ACC112 (cell line): ENCODE data around the gene CRYGN.

Experiments
- H2AFZ ChIP-seq: fragments of 200-600 bp; sonication (generic); one replicate; pipeline ENCODE4 v1.6.0; 2017; ENCODE audit warnings: antibody characterized with exemption, low read length; ENCODE audit not compliant: unreplicated experiment
- H3K27ac ChIP-seq: fragments of 200-600 bp; sonication (generic); 2 replicates; pipeline ENCODE4 v1.5.1; 2014; ENCODE audit warnings: low read depth, mild to moderate bottlenecking, antibody characterized with exemption, low read length, moderate library complexity
- H3K27me3 ChIP-seq: fragments of 200-600 bp; sonication (generic); 2 replicates; pipeline ENCODE4 v1.6.1; 2014; ENCODE audit warnings: mild to moderate bottlenecking, antibody characterized with exemption, low read length, moderate library complexity, mixed read lengths; ENCODE audit not compliant: insufficient read depth
- H3K36me3 ChIP-seq: fragments of 200-600 bp; sonication (generic); 2 replicates; pipeline ENCODE4 v1.6.1; 2016; ENCODE audit warnings: mild to moderate bottlenecking, antibody characterized with exemption, low read length, moderate library complexity, mixed read lengths; ENCODE audit not compliant: insufficient read depth
- H3K4me1 ChIP-seq: fragments of 200-600 bp; sonication (generic); one replicate; pipeline ENCODE4 v1.6.1; 2016; ENCODE audit warnings: low read length, mixed read lengths; ENCODE audit not compliant: insufficient read depth, unreplicated experiment, control insufficient read depth
- H3K4me3 ChIP-seq: fragments of 200-600 bp; sonication (generic); 2 replicates; pipeline ENCODE4 v1.5.1; 2014; ENCODE audit warnings: mild to moderate bottlenecking, low read depth, low read length
- H3K79me2 ChIP-seq: fragments of 200-600 bp; sonication (generic); one replicate; pipeline ENCODE4 v1.6.0; 2016; ENCODE audit warnings: low read length; ENCODE audit not compliant: control insufficient read depth, unreplicated experiment, insufficient read depth

CRYGN gene

GRCh38 chr7:151459726-151460473 lies 20.0 kb upstream of the CRYGN start:
- peaks cover 8% of the 10 kb centered on the region; the same call in 1 of the 2 replicates for H3K36me3 ChIP-seq
- H2AFZ ChIP-seq, result no peak overlapping the region
- peaks cover 18% of the 10 kb centered on the region for H3K4me1 ChIP-seq
- H3K27me3 ChIP-seq, result no peaks in the 10 kb centered on the region
- H3K27ac ChIP-seq, result peak overlapping the region; percentile 54
- H3K4me3 ChIP-seq, result peak overlapping the region; percentile 55
- no peaks in the 10 kb centered on the region for H3K79me2 ChIP-seq

GRCh38 chr7:151457534-151457933 lies 17.6 kb upstream of the CRYGN start:
- Histone ChIP-seq H3K4me3 (no peak overlapping the region), H3K36me3 (no peaks in the 10 kb centered on the region), H3K27me3 (no peaks in the 10 kb centered on the region), H3K4me1 (peaks cover 18% of the 10 kb centered on the region), H3K79me2 (no peaks in the 10 kb centered on the region), H3K27ac (no peak overlapping the region), H2AFZ (no peak overlapping the region)

DNA sequence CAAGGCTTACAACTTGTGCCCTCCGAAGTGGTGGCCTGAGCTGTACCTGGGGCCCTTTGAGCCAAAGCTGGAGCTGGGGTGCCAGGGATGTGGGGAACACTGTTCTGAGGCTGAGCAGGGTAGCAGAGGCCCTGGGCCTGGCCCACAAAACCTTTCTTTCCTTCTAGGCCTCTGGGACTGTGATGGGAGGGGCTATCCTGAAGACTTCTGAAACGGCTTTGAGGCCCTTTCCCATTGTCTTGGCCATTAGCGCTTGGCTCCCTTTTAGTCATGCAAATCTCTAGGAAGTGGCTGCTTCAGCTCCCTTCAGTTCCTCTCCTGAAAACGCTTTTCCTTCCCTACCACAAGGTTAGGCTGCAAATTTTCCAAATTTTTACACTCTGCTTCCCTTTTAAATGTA lies 16.8 kb upstream of the CRYGN start:
- H3K27me3 ChIP-seq, result no peaks in the 10 kb centered on the region
- H3K4me3 ChIP-seq, result no peak overlapping the region

DNA sequence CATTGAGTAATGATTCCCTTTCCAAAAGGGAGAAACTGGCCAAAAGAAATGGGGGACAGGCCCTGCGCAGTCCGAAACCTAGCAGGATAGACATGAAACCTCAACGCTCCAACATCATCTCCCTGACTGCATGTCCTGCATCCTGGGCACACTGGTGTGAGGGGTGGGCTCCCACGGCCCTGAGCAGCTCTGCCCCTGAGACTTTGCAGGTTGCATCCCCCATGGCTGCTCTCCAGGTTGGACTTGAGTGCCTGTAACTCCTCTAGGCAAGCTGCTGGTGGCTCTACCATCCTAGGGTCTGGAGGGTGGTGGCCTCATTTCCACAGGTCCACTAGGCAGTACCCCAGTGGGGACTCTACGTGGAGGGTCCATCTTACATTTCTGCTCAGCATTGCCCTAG lies 16.3 kb upstream of the CRYGN start:
- H3K79me2 ChIP-seq, result no peaks in the 10 kb centered on the region
- H3K4me1 ChIP-seq, result peaks cover 18% of the 10 kb centered on the region
- H3K27ac ChIP-seq, result no peak overlapping the region
- no peak overlapping the region for H2AFZ ChIP-seq
- no peak overlapping the region for H3K4me3 ChIP-seq
- no peaks in the 10 kb centered on the region for H3K27me3 ChIP-seq
- no peaks in the 10 kb centered on the region for H3K36me3 ChIP-seq

More for the DNA sequence above, 16.8 kb upstream of the CRYGN start:
- Histone ChIP-seq H3K4me1 (peaks cover 18% of the 10 kb centered on the region), H3K79me2 (no peaks in the 10 kb centered on the region), H3K27ac (no peak overlapping the region), H3K36me3 (no peaks in the 10 kb centered on the region), H2AFZ (no peak overlapping the region)

DNA sequence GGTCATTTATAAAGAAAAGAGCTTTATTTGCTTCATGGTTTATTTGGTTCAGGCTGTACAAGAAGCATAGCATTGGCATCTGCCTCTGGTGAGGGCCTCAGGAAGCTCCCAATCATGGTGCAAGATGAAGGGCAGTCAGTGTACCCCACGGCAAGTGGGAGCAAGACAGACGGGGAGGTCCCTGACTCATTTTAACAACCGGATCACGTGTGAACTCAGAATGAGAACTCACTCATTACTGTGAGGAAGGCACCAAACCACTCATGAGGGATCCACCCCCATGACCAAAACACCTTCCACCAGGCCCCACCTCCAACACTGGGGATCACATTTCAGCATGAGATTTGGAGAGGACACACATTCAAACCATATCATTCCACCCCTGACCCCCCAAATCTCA lies 15.7 kb upstream of the CRYGN start:
- H3K79me2 ChIP-seq, result no peaks in the 10 kb centered on the region

GRCh38 chr7:151454932-151455530 lies 15.1 kb upstream of the CRYGN start:
- H3K79me2 ChIP-seq, result no peaks in the 10 kb centered on the region
- no peaks in the 10 kb centered on the region for H3K27me3 ChIP-seq
- H3K4me3 ChIP-seq, result no peak overlapping the region
- H3K4me1 ChIP-seq, result peaks cover 9% of the 10 kb centered on the region
- H3K36me3 ChIP-seq, result no peaks in the 10 kb centered on the region
- H2AFZ ChIP-seq, result no peak overlapping the region
- H3K27ac ChIP-seq, result no peak overlapping the region

More for the DNA sequence above, 15.7 kb upstream of the CRYGN start:
- H2AFZ ChIP-seq, result no peak overlapping the region
- peaks cover 16% of the 10 kb centered on the region for H3K4me1 ChIP-seq
- no peaks in the 10 kb centered on the region for H3K36me3 ChIP-seq
- H3K4me3 ChIP-seq, result no peak overlapping the region
- no peaks in the 10 kb centered on the region for H3K27me3 ChIP-seq
- H3K27ac ChIP-seq, result no peak overlapping the region

- no peak overlapping the region for H3K27ac ChIP-seq
- no peak overlapping the region for H2AFZ ChIP-seq
- peaks cover 3% of the 10 kb centered on the region for H3K4me1 ChIP-seq
- no peaks in the 10 kb centered on the region for H3K27me3 ChIP-seq
- no peaks in the 10 kb centered on the region for H3K36me3 ChIP-seq
- H3K4me3 ChIP-seq, result no peak overlapping the region
- no peaks in the 10 kb centered on the region for H3K79me2 ChIP-seq
Observed at GRCh38 chr7:151454305-151454704, 14.4 kb upstream of the CRYGN start.

DNA sequence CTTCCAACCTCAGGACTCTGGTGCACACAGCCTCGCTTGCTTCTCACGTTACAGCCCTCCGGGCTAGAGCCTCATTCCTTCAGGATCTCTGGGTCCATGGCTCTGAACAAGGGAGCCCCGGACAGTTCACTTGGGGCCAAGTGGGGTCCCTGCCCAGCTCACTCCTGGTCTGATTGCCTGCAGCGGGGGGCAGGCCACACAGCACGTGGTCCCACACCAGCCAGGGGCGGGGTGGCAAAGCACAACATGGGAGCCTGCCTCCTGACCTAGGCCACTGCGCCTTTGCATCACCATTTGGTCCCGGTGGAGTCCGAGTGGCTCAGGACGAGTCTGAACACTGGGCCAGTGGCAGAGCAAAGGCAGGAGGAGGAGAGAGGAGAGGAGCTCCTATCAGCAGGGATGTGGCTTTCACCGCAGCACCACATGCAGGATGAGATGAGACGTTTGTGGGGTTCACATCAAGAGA lies 13.4 kb upstream of the CRYGN start:
- Histone ChIP-seq H3K27me3 (no peaks in the 10 kb centered on the region), H2AFZ (no peak overlapping the region), H3K79me2 (no peaks in the 10 kb centered on the region), H3K27ac (no peak overlapping the region), H3K4me1 (no peaks in the 10 kb centered on the region), H3K36me3 (no peaks in the 10 kb centered on the region), H3K4me3 (no peak overlapping the region)

DNA sequence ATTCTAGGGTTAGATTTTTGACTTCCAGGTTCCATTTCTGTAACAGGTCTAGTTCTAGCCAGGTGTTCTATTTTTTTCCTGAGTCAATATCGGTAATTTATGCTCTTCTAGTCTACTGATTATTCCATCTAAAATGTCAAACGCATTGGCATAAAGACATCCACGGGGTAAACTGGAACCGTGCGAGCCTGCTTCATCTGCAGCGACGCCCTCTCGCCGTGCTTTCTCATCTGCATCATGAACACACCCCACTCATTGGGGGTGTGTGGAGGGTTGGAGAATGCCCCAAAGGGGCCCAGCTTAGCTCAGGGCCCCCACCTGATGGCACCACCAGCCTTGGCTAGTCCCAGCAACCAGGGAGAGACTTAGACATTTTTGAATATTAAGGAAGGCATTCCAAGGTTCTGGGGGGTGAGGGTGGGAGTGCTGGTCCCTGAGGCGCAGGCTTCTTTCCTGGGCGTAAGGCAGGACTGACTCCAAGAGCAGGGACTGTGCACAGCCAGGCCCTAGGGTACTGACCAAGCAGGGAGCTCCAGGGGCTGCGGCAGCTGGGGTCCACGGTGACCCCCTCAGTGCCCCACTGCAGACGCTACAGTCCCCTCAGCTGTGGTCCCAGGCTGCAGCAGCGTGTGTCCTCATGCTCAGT lies 12.9 kb upstream of the CRYGN start:
- Histone ChIP-seq H3K27me3 (no peaks in the 10 kb centered on the region), H3K27ac (no peak overlapping the region), H3K36me3 (no peaks in the 10 kb centered on the region), H3K4me1 (no peaks in the 10 kb centered on the region), H3K79me2 (no peaks in the 10 kb centered on the region), H3K4me3 (no peak overlapping the region), H2AFZ (no peak overlapping the region)

- H3K27me3 ChIP-seq, result no peaks in the 10 kb centered on the region
- H2AFZ ChIP-seq, result no peak overlapping the region
- H3K27ac ChIP-seq, result no peak overlapping the region
- no peaks in the 10 kb centered on the region for H3K36me3 ChIP-seq
- H3K4me3 ChIP-seq, result no peak overlapping the region
- no peaks in the 10 kb centered on the region for H3K79me2 ChIP-seq
- no peaks in the 10 kb centered on the region for H3K4me1 ChIP-seq
Observed at GRCh38 chr7:151451626-151452571, 12.0 kb upstream of the CRYGN start.
